Measurements from ENCODE around the gene DEUP1.

DNA sequence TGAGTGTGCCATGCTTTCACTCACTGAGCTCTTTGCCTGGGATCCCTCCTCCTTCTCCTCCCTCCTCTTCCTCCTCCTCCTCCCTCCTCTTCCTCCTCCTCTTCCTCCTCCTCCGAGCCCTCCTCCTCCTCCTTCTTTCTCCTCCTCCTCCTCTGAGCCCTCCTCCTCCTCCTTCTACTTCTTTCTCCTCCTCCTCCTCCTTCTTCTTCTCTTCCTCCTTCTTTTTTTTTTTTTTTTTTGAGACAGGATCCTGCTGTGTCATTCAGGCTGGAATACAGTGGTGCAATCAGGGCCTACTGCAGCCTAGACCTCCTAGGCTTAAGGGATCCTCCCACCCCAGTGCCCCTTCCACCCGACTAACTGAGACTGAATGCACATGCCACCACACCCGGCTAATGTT is 62.3 kb downstream of the DEUP1 start:
- TF ChIP-seq EZH2 (IDR thresholded peaks at IDR 0.05; ENCODE audit: insufficient read depth, low read length): no peak
- TF ChIP-seq, protein P1, sequence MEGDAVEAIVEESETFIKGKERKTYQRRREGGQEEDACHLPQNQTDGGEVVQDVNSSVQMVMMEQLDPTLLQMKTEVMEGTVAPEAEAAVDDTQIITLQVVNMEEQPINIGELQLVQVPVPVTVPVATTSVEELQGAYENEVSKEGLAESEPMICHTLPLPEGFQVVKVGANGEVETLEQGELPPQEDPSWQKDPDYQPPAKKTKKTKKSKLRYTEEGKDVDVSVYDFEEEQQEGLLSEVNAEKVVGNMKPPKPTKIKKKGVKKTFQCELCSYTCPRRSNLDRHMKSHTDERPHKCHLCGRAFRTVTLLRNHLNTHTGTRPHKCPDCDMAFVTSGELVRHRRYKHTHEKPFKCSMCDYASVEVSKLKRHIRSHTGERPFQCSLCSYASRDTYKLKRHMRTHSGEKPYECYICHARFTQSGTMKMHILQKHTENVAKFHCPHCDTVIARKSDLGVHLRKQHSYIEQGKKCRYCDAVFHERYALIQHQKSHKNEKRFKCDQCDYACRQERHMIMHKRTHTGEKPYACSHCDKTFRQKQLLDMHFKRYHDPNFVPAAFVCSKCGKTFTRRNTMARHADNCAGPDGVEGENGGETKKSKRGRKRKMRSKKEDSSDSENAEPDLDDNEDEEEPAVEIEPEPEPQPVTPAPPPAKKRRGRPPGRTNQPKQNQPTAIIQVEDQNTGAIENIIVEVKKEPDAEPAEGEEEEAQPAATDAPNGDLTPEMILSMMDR (IDR thresholded peaks at IDR 0.05; ENCODE audit: insufficient read depth, low read depth, low read length): no peak
